Naive thymus-derived CD8-positive, alpha-beta T cell (primary cell): ENCODE data around the gene PLCXD1. TPM values are rescaled to one million over a fixed set of nuclear protein-coding genes. Genes with fewer than 3 reads are reported as not detected.
"Not testable (repeated sequence)": the region's sequence is repeated elsewhere in the genome, so short reads cannot be mapped to it uniquely, and the experiment has no call there.

ENCODE experiments used
- ATAC-seq, 2 donors: fragments of 150-1000 bp; cut with Tn5 transposase in 1 of 2; sonication (Bioruptor Pico), chemical (Tn5 transposase) in 1 of 2; 1 replicate in 1 of 2; 2 replicates in 1 of 2; pipeline ENCODE4 v1.10.0; 2021; ENCODE audit warnings: mild to moderate bottlenecking in 2 of 2, moderate library complexity in 2 of 2
- POLR2A ChIA-PET: fragments of 350-600 bp; sonication (Branson Sonifier 250); formaldehyde crosslinking; loops from one replicate; lab custom pipeline; 2021; ENCODE audit warnings: antibody characterized with exemption; lab: Charles Lee
- DNase-seq, 10 donors: peaks; one replicate each; pipeline versions ENCODE4 v3.0.0 to v3.0.0-alpha.2; 2020 to 2022
- H3K27ac Mint-ChIP-seq, 10 donors: one replicate each; pipeline ENCODE4 v1.8.0; 2020 to 2022; ENCODE audit warnings: mild to moderate bottlenecking in 10 of 10, mixed read lengths in 10 of 10, moderate library complexity in 4 of 10, inconsistent platforms in 1 of 10
- H3K27me3 Mint-ChIP-seq, 5 donors: one replicate each; pipeline ENCODE4 v1.8.0; 2021 to 2022; ENCODE audit warnings: mixed read lengths in 5 of 5
- H3K36me3 Mint-ChIP-seq, 3 donors: one replicate each; pipeline ENCODE4 v1.8.0; 2020 to 2022; ENCODE audit warnings: mixed read lengths in 3 of 3, mild to moderate bottlenecking in 2 of 3, inconsistent platforms in 1 of 3
- H3K4me1 Mint-ChIP-seq, 4 donors: one replicate each; pipeline ENCODE4 v1.8.0; 2021 to 2022; ENCODE audit warnings: mixed read lengths in 4 of 4
- H3K4me3 Mint-ChIP-seq, 10 donors: one replicate each; pipeline ENCODE4 v1.8.0; 2020 to 2022; ENCODE audit warnings: mild to moderate bottlenecking in 10 of 10, mixed read lengths in 10 of 10, moderate library complexity in 6 of 10, inconsistent platforms in 1 of 10
- H3K9me3 Mint-ChIP-seq, 9 donors: one replicate each; pipeline ENCODE4 v1.8.0; 2020 to 2022; ENCODE audit warnings: mixed read lengths in 9 of 9, mild to moderate bottlenecking in 3 of 9, inconsistent platforms in 1 of 9, moderate library complexity in 1 of 9
- polyA plus RNA-seq, 3 donors: library from polyadenylated mRNA; unstranded; fragments of 300-500 nt; fragmentation: Illumina TruSeq; gene quantifications; one replicate each; pipeline ENCODE4 v1.2.3, GENCODE V29; 2021
- total RNA-seq, 8 experiments: library from RNA in 2 of 8; stranded (reverse) in 2 of 8; gene quantifications; one replicate each; pipeline ENCODE4 v1.2.3 and lab custom pipeline; 2021 to 2026

The PLCXD1 gene
- total and polyA plus RNA-seq, 5 experiments from 2014 or later = 2.7 to 19.2 (median 9.2) TPM

DNA sequence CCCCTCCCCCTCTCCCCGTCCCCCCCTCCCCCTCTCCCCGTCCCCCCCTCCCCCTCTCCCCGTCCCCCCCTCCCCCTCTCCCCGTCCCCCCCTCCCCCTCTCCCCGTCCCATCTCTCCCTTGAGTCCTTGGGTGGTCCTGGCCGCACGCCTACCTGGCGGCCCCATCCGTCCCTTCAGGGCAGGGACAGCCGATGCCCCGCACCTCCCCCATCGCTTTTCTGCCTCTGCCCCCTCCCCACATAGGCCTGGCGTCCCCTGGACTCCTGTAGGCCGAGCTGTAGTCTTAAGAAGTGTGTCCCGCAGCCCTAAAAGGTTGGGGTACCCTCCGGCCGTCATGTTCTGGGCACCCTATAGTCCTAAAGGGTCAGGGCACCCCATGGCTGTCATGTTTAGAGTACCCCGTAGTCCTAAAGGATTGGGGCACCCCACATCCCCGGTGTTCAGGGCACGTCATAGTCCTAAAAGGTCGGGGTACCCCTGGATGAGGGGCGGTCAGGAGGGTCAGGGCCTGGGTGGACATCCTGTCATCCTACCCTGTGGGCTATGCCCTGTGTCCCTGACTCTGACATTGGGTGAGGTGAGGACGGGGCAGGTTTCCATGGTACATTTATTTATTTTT is 48.2 kb downstream of the PLCXD1 start:
- Mint-ChIP-seq H3K36me3 (no peaks in the 10 kb centered on the region), H3K27ac (peak overlapping the region in 2 of 10 donors; percentile 37 to 46)
- no peak for DNase-seq

DNA sequence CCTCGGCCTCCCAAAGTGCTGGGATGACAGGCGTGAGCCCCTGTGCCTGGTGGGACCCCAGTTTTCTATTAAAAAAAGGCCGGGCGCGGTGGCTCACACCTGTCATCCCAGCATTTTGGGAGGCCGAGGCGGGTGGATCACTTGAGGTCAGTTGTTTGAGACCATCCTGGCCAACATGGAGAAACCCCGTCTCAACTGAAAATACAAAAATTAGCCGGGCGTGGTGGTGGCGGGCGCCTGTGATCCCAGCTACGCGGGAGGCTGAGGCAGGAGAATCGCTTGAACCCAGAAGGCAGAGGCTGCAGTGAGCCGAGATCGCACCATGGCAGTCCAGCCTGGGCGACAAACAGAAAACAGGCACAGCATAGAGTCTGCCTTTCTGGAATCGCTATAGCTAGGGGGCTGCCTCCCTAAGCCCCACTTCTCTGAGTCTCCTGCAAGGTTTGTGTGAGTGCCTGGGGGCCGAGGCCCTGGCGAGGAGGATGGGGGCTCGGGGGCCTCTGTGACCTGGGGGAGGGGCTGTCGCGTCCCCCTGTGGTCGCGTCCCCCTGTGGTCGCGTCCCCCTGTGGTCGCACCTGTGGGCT is 49.1 kb downstream of the PLCXD1 start:
- H3K4me3 Mint-ChIP-seq, DNase-seq, H3K27ac Mint-ChIP-seq, H3K9me3 Mint-ChIP-seq, POLR2A ChIA-PET, H3K4me1 Mint-ChIP-seq, H3K36me3 Mint-ChIP-seq, H3K27me3 Mint-ChIP-seq, ATAC-seq: not testable (repeated sequence)

More for the DNA sequence above, 48.2 kb downstream of the PLCXD1 start:
- no peak overlapping the region for H3K4me3 Mint-ChIP-seq
- no peaks in the 10 kb centered on the region for H3K9me3 Mint-ChIP-seq
- H3K27me3 Mint-ChIP-seq = peaks cover 0 to 3% (median 0%) of the 10 kb centered on the region in 5 donors
- ATAC-seq = no peak
- POLR2A ChIA-PET = no interaction called here
- H3K4me1 Mint-ChIP-seq = peaks cover 7 to 13% (median 9%) of the 10 kb centered on the region in 4 donors

DNA sequence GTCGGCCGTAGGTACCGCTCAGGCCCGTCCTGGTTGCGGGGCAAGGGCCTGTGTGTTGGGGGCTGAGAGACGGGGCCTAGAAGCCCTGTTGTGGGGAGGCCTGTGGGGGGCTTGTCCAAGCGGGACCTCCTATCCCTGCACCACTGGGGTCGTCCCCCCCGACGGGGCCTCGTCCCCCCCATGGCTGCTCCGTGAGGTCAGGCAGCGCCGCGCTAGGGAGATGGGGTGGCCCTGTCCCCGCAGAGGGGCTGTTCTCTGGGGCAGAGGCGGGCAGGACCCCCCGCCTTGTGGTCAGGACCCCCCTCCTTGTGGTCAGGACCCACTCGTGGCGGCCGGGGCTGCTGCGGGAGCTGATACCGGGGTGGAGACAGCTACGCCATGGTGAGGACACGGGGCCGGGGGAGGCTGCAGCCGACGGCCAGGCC is 49.6 kb downstream of the PLCXD1 start:
- Mint-ChIP-seq H3K4me3 (peak overlapping the region in 3 of 10 donors; percentile 41 to 86 (median 64)), H3K4me1 (peaks cover 1 to 7% (median 4%) of the 10 kb centered on the region in 4 donors), H3K27me3 (no peaks in the 10 kb centered on the region), H3K36me3 (peaks cover 0 to 3% (median 0%) of the 10 kb centered on the region in 3 donors), H3K9me3 (no peaks in the 10 kb centered on the region), H3K27ac (no peak overlapping the region)
- DNase-seq (no peak), ATAC-seq (no peak)
- POLR2A ChIA-PET = no interaction called here

DNA sequence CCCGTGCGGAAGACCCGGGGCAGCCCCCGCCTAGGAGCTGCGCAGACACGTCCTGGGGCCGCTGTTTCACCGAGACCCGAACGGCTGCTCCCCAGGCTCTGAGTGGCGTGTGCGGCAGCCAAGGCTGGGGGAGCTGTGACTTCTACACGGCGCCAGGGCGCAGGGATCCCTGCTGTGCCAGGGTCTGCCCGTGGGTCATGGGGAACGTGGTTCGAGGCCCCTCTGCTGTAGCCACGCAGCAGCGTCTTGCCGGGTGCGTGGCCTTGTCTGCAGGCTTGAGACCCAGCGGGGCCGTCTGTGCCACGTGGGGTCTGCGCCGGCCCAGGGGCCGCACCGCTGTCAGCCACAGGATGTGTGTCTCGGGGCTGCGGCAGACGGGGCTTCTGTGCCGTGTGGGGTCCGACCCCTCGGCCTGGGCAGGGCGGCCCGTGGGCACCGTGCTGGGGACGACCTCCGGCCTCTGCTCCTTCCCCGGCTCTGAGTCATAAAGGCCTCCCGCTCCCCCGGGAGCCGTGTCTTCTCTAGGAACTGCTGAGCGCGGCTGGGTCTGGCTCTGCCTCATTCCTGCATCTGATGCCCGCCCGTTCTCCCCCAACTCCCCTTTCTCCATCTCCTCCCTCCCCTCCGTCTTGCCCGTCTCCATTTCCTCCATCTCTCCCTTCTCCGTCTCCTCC is 50.1 kb downstream of the PLCXD1 start:
- ATAC-seq = peak; percentile 82 to 83
- Mint-ChIP-seq H3K9me3 (no peaks in the 10 kb centered on the region), H3K27ac (peak overlapping the region in 2 of 10 donors; percentile 11 to 78), H3K4me1 (peaks cover 0 to 7% (median 3%) of the 10 kb centered on the region in 4 donors), H3K4me3 (peak overlapping the region in 8 of 10 donors; percentile 33 to 86 (median 50)), H3K36me3 (peaks cover 0 to 6% (median 0%) of the 10 kb centered on the region in 3 donors), H3K27me3 (no peaks in the 10 kb centered on the region)
- DNase-seq = peak in 3 of 10 donors; percentile 26 to 61 (median 36)
- POLR2A ChIA-PET = no interaction called here

DNA sequence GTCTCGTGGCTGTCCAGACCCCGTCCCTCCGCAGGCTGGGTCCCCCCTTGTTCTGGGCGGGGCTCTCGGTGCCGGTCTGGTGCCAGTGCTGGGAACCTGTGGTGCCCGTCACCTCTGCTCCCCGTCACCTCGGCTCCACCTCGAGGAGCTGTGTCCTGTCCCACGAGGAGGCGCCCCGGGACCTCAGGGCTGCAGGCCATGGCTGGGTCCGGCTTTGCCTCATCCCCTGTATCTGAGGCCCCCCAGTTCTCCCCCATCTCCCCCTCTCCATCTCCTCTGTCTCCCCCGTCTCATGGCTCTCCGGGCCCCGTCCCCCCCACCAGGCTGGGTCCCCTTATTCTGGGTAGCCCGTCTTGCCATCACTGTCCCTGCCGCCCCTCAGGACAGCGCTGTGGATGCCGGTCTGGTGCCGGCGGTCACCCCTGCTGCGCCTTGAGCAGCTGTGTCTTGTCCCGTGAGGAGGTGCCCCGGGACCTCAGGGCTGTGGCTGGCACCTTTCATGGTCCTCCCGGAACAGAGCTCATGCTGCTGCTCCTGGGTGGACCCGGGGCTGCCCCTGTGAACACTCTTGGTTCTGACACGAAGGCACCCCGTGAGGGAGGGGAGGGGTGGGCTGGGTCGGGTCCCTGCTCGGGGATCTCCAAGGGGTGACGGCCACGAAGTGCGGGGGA is 50.8 kb downstream of the PLCXD1 start:
- Mint-ChIP-seq H3K27ac (peak overlapping the region in 1 of 10 donors; percentile 78), H3K4me3 (peak overlapping the region in 7 of 10 donors; percentile 27 to 86 (median 48)), H3K36me3 (peaks cover 0 to 13% (median 3%) of the 10 kb centered on the region in 3 donors), H3K9me3 (no peaks in the 10 kb centered on the region), H3K4me1 (peaks cover 0 to 7% (median 3%) of the 10 kb centered on the region in 4 donors), H3K27me3 (no peaks in the 10 kb centered on the region)
- POLR2A ChIA-PET = no interaction called here
- ATAC-seq (peak; percentile 9 to 10), DNase-seq (peak in 1 of 10 donors; percentile 59)

GRCh38 chrX:332496-332860 is 51.3 kb downstream of the PLCXD1 start:
- H3K4me1 Mint-ChIP-seq = peaks cover 0 to 7% (median 3%) of the 10 kb centered on the region in 4 donors
- ATAC-seq (no peak), DNase-seq (no peak)
- POLR2A ChIA-PET = no interaction called here
- H3K27me3 Mint-ChIP-seq = no peaks in the 10 kb centered on the region
- no peak overlapping the region for H3K4me3 Mint-ChIP-seq
- no peaks in the 10 kb centered on the region for H3K9me3 Mint-ChIP-seq
- H3K27ac Mint-ChIP-seq = peak overlapping the region in 1 of 10 donors; percentile 21
- H3K36me3 Mint-ChIP-seq = peaks cover 0 to 18% (median 7%) of the 10 kb centered on the region in 3 donors

DNA sequence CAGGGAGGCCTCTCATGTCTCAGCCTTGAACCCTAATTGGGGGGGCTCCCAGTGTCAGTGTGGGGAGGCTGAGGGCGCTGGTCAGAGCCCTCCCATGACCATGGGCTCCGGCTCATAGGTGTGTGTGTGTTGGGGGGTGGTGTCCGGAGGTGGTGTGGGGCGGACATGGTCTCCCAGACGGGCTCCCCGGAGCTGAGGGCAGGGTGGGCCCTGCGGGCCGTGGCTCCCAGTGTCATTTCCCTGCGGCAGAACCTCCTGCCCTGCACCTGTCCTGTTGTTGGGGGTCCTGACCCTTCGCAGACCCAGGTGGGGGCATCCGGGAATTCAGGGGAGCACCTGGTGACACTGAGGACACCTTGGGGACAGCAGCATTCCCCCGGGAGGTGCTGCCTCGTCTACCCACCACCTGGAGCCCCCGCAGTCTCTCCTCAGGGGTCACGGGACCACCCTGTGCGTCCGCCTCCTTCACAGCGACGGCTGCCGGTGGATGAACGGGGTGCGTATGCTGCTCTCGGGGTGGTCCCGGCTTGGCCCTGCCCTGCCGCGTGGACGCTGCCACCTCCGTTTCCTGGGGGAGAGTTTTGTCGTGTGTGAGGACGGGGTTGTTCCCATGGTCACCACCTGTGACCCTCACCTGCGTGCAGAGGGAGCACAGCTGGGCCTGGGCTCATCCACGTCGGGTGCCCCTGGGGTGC is 51.9 kb downstream of the PLCXD1 start:
- DNase-seq = peak in 1 of 10 donors; percentile 59
- peaks cover 0 to 7% (median 3%) of the 10 kb centered on the region in 4 donors for H3K4me1 Mint-ChIP-seq
- POLR2A ChIA-PET = no interaction called here

GRCh38 chrX:333611-334311 is 52.6 kb downstream of the PLCXD1 start:
- Mint-ChIP-seq H3K9me3 (no peaks in the 10 kb centered on the region), H3K27me3 (no peaks in the 10 kb centered on the region), H3K36me3 (peaks cover 0 to 25% (median 10%) of the 10 kb centered on the region in 3 donors), H3K4me1 (peaks cover 0 to 7% (median 3%) of the 10 kb centered on the region in 4 donors), H3K27ac (no peak overlapping the region), H3K4me3 (no peak overlapping the region)
- DNase-seq (peak in 1 of 10 donors; percentile 36), ATAC-seq (no peak)
- POLR2A ChIA-PET = no interaction called here

More for the DNA sequence above, 51.9 kb downstream of the PLCXD1 start:
- Mint-ChIP-seq H3K27me3 (no peaks in the 10 kb centered on the region), H3K27ac (no peak overlapping the region), H3K9me3 (no peaks in the 10 kb centered on the region), H3K36me3 (peaks cover 0 to 23% (median 8%) of the 10 kb centered on the region in 3 donors), H3K4me3 (no peak overlapping the region)
- no peak for ATAC-seq

DNA sequence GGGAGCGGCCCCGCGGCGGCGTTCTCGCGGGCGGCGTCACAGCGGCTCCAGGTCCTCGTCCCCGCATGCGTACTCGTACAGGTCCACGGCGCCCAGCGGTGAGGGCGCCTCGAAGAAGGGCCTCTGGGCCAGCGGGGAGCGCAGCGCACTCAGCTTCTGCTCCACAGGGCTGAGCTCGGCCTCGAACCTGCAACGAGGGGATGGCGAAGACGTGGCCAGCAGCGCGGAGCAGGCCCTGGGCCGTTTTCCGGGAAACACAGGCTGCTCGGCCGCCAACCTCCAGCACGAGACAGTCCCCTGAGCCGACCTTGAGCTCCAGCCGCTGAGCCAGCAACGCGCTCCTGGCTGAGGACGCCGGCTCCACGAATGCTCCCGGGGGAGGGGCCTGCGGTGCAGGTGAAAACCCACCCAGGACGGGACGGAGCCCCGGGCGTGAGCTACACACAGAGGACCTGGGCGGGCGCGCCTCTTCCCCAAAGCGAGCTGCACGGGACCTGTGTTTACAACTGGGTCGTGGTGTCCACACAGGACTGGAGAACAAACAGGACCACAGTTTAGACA is 53.2 kb downstream of the PLCXD1 start:
- DNase-seq (peak in 1 of 10 donors; percentile 40), ATAC-seq (no peak)
- Mint-ChIP-seq H3K27me3 (no peaks in the 10 kb centered on the region), H3K9me3 (no peaks in the 10 kb centered on the region), H3K4me3 (no peak overlapping the region), H3K4me1 (peaks cover 0 to 7% (median 3%) of the 10 kb centered on the region in 4 donors), H3K36me3 (peaks cover 0 to 27% (median 11%) of the 10 kb centered on the region in 3 donors), H3K27ac (no peak overlapping the region)
- POLR2A ChIA-PET = no interaction called here

- no peak overlapping the region for H3K27ac Mint-ChIP-seq
- H3K36me3 Mint-ChIP-seq = peaks cover 0 to 27% (median 11%) of the 10 kb centered on the region in 3 donors
- peaks cover 0 to 7% (median 2%) of the 10 kb centered on the region in 4 donors for H3K4me1 Mint-ChIP-seq
- DNase-seq = peak in 1 of 10 donors; percentile 62
- no peak overlapping the region for H3K4me3 Mint-ChIP-seq
- no peaks in the 10 kb centered on the region for H3K27me3 Mint-ChIP-seq
- ATAC-seq = no peak
- H3K9me3 Mint-ChIP-seq = no peaks in the 10 kb centered on the region
- POLR2A ChIA-PET = no interaction called here
Measured at GRCh38 chrX:334971-335757, 54.0 kb downstream of the PLCXD1 start.

- Mint-ChIP-seq H3K27ac (no peak overlapping the region), H3K9me3 (no peaks in the 10 kb centered on the region), H3K36me3 (peaks cover 0 to 27% (median 11%) of the 10 kb centered on the region in 3 donors), H3K4me1 (peaks cover 0 to 7% (median 2%) of the 10 kb centered on the region in 4 donors), H3K27me3 (no peaks in the 10 kb centered on the region), H3K4me3 (no peak overlapping the region)
- peak in 1 of 10 donors; percentile 36 for DNase-seq
- no peak for ATAC-seq
- POLR2A ChIA-PET = no interaction called here
Measured at GRCh38 chrX:335758-336155, 54.6 kb downstream of the PLCXD1 start.
